ENCODE results near the gene NR1D1. TPM values are rescaled to one million over a fixed set of nuclear protein-coding genes. Genes with fewer than 3 reads are reported as not detected.
A peak's percentile ranks its signal among the peaks of the same experiment; 100 is the strongest.

Gene NR1D1
- total RNA-seq, 4 donors from 2014 or later = 62.1 to 184 (median 96.0) TPM

GRCh38 chr17:40090237-40091119, 9.9 kb downstream of the NR1D1 start:
- Histone ChIP-seq H3K4me3 (no peak overlapping the region), H3K4me1 (peaks cover 46% of the 10 kb centered on the region), H3K9me3 (no peaks in the 10 kb centered on the region), H3K36me3 (peaks cover 94% of the 10 kb centered on the region), H3K27ac (peak overlapping the region; percentile 38), H3K27me3 (no peaks in the 10 kb centered on the region)
- 58% methylated on average over 14 of the region's 14 CpGs for WGBS
- DNase-seq (ENCODE audit: low spot score in 2 of 2) = no peak
- no peak for TF ChIP-seq POLR2A (IDR thresholded peaks at IDR 0.05)

GRCh38 chr17:40089077-40089895, 11.1 kb downstream of the NR1D1 start:
- DNase-seq (ENCODE audit: low spot score in 2 of 2) = peak in 1 of 2 donors; percentile 65
- no peaks in the 10 kb centered on the region for H3K9me3 ChIP-seq
- no peak for TF ChIP-seq POLR2A (IDR thresholded peaks at IDR 0.05)
- no peak for TF ChIP-seq POLR2AphosphoS5 (IDR thresholded peaks at IDR 0.05)
- no peak for TF ChIP-seq CTCF (IDR thresholded peaks at IDR 0.05)
- TF ChIP-seq EP300 (IDR thresholded peaks at IDR 0.05) = no peak
- peaks cover 35% of the 10 kb centered on the region for H3K4me1 ChIP-seq
- 86% methylated on average over 26 of the region's 26 CpGs for WGBS
- no peaks in the 10 kb centered on the region for H3K27me3 ChIP-seq
- H3K4me3 ChIP-seq = no peak overlapping the region
- no peak overlapping the region for H3K27ac ChIP-seq
- peaks cover 94% of the 10 kb centered on the region for H3K36me3 ChIP-seq

- H3K4me1 ChIP-seq = peaks cover 23% of the 10 kb centered on the region
These were observed 12.3 kb downstream of the NR1D1 start for GRCh38 chr17:40087903-40088718.

GRCh38 chr17:40087049-40087794, 13.2 kb downstream of the NR1D1 start:
- Histone ChIP-seq H3K36me3 (peaks cover 85% of the 10 kb centered on the region), H3K4me3 (no peak overlapping the region), H3K27me3 (no peaks in the 10 kb centered on the region), H3K9me3 (no peaks in the 10 kb centered on the region), H3K27ac (peak overlapping the region; percentile 2), H3K4me1 (peaks cover 14% of the 10 kb centered on the region)
- 81% methylated on average over 6 of the region's 6 CpGs for WGBS
- no peak for DNase-seq (ENCODE audit: low spot score in 2 of 2)
- TF ChIP-seq POLR2AphosphoS5 (IDR thresholded peaks at IDR 0.05) = no peak
- TF ChIP-seq POLR2A (IDR thresholded peaks at IDR 0.05) = no peak

More at GRCh38 chr17:40087903-40088718, 12.3 kb downstream of the NR1D1 start:
- WGBS = 88% methylated on average over 26 of the region's 28 CpGs
- Histone ChIP-seq H3K27me3 (no peaks in the 10 kb centered on the region), H3K4me3 (no peak overlapping the region), H3K27ac (no peak overlapping the region), H3K9me3 (no peaks in the 10 kb centered on the region), H3K36me3 (peaks cover 92% of the 10 kb centered on the region)
- no peak for TF ChIP-seq CTCF (IDR thresholded peaks at IDR 0.05)
- TF ChIP-seq POLR2A (IDR thresholded peaks at IDR 0.05) = no peak
- TF ChIP-seq POLR2AphosphoS5 (IDR thresholded peaks at IDR 0.05) = no peak
- TF ChIP-seq EP300 (IDR thresholded peaks at IDR 0.05) = no peak
- peak in 1 of 2 donors; percentile 59 for DNase-seq (ENCODE audit: low spot score in 2 of 2)

- TF ChIP-seq CTCF (IDR thresholded peaks at IDR 0.05) (peak; percentile 73 to 74), POLR2AphosphoS5 (IDR thresholded peaks at IDR 0.05) (no peak), POLR2A (IDR thresholded peaks at IDR 0.05) (no peak)
- Histone ChIP-seq H3K27me3 (no peaks in the 10 kb centered on the region), H3K27ac (peak overlapping the region; percentile 2), H3K9me3 (no peaks in the 10 kb centered on the region), H3K36me3 (peaks cover 78% of the 10 kb centered on the region), H3K4me1 (peaks cover 6% of the 10 kb centered on the region), H3K4me3 (no peak overlapping the region)
- DNase-seq (ENCODE audit: low spot score in 2 of 2) = no peak
- 71% methylated on average over 14 of the region's 17 CpGs for WGBS
These were observed 14.0 kb downstream of the NR1D1 start for GRCh38 chr17:40086150-40087044.

All from suprapubic skin (tissue), 4 donors.